Epithelial cell of proximal tubule (primary cell): ENCODE results near the gene GAP43. TPM values are rescaled to one million over a fixed set of nuclear protein-coding genes. Genes with fewer than 3 reads are reported as not detected.

ENCODE experiments used
- DNase-seq: peaks from one replicate; pipeline ENCODE4 v3.0.0-alpha.2; 2011; ENCODE audit warnings: low read depth
- H3K4me3 ChIP-seq: 2 replicates; pipeline ENCODE4 v1.5.1; 2011; ENCODE audit warnings: low read depth, mild to moderate bottlenecking, low read length
- CTCF ChIP-seq: conservative IDR thresholded peaks from 2 replicates; pipeline ENCODE4 v1.5.1; 2012; ENCODE audit warnings: low read depth, mild to moderate bottlenecking, low read length
- total RNA-seq: library from RNA; depleted of rRNA; stranded (reverse); fragments of >200 nt; gene quantifications from 2 replicates; pipeline ENCODE4 v1.2.3, GENCODE V29; 2015

GAP43 gene
- total RNA-seq, 1 donor from 2014 or later, result not detected

GRCh38 chr3:115626721-115627120 lies 3.4 kb downstream of the GAP43 start:
- DNase-seq, result no peak
- H3K4me3 ChIP-seq, result no peak overlapping the region

GRCh38 chr3:115627180-115628074 lies 4.1 kb downstream of the GAP43 start:
- no peak for DNase-seq
- H3K4me3 ChIP-seq, result no peak overlapping the region
- TF ChIP-seq CTCF, result no peak

More at GRCh38 chr3:115626721-115627120, 3.4 kb downstream of the GAP43 start:
- TF ChIP-seq CTCF, result no peak

GRCh38 chr3:115628075-115628412 lies 4.7 kb downstream of the GAP43 start:
- DNase-seq, result no peak
- no peak for TF ChIP-seq CTCF
- no peak overlapping the region for H3K4me3 ChIP-seq

- TF ChIP-seq CTCF, result no peak
- H3K4me3 ChIP-seq, result no peak overlapping the region
- DNase-seq, result no peak
Observed at GRCh38 chr3:115630850-115631249, 7.5 kb downstream of the GAP43 start.

GRCh38 chr3:115632026-115632425 lies 8.7 kb downstream of the GAP43 start:
- TF ChIP-seq CTCF, result no peak
- DNase-seq, result no peak
- H3K4me3 ChIP-seq, result no peak overlapping the region

- no peak for TF ChIP-seq CTCF
- DNase-seq, result no peak
- H3K4me3 ChIP-seq, result no peak overlapping the region
Observed at GRCh38 chr3:115633467-115633866, 10.2 kb downstream of the GAP43 start.

- no peak overlapping the region for H3K4me3 ChIP-seq
- DNase-seq, result no peak
- TF ChIP-seq CTCF, result no peak
Observed at GRCh38 chr3:115634052-115634451, 10.7 kb downstream of the GAP43 start.
